IMR-90 (cell line): ENCODE data around the gene SBF2.

Experiments
- BHLHE40 ChIP-seq: fragments of 150-350 bp; IDR thresholded peaks from 2 replicates; pipeline ENCODE4 v1.6.1; 2016; ENCODE audit warnings: mild to moderate bottlenecking, low read depth, low read length
- CEBPB ChIP-seq: IDR thresholded peaks from 2 replicates; pipeline ENCODE4 v1.6.1; 2012; ENCODE audit warnings: low read depth, low read length, improper control_type of control experiment
- FOS ChIP-seq: fragments of 150-350 bp; IDR thresholded peaks from 2 replicates; pipeline ENCODE4 v1.6.1; 2016; ENCODE audit warnings: low read depth, low read length
- MAZ ChIP-seq: IDR thresholded peaks from 2 replicates; pipeline ENCODE4 v1.6.1; 2012; ENCODE audit warnings: low read depth, mild to moderate bottlenecking, low read length, improper control_type of control experiment, moderate library complexity, borderline replicate concordance
- POLR2A ChIP-seq: IDR thresholded peaks from 2 replicates; pipeline ENCODE4 v1.6.1; 2012; ENCODE audit warnings: mild to moderate bottlenecking, low read depth, low read length
- RAD21 ChIP-seq: IDR thresholded peaks from 2 replicates; pipeline ENCODE4 v1.6.1; 2012; ENCODE audit warnings: low read length, improper control_type of control experiment
- RCOR1 ChIP-seq: IDR thresholded peaks from 2 replicates; pipeline ENCODE4 v1.6.1; 2012; ENCODE audit warnings: mild to moderate bottlenecking, low read length, improper control_type of control experiment; ENCODE audit not compliant: insufficient replicate concordance
- RFX5 ChIP-seq: IDR thresholded peaks from 2 replicates; pipeline ENCODE4 v1.8.0; 2012; ENCODE audit warnings: low read depth, mild to moderate bottlenecking, low read length, moderate library complexity
- SMC3 ChIP-seq: fragments of 150-350 bp; IDR thresholded peaks from 2 replicates; pipeline ENCODE4 v1.6.1; 2016; ENCODE audit warnings: low read depth, mild to moderate bottlenecking, antibody characterized with exemption, low read length, moderate library complexity
- TF ChIP-seq, protein P1 (sequence below): conservative IDR thresholded peaks from 2 replicates; pipeline ENCODE4 v1.5.1; 2012; ENCODE audit warnings: mild to moderate bottlenecking, low read depth, low read length, improper control_type of control experiment
- TF ChIP-seq, protein P2 (sequence below): fragments of 150-350 bp; IDR thresholded peaks from 2 replicates; pipeline ENCODE4 v1.6.1; 2017; ENCODE audit warnings: mild to moderate bottlenecking, antibody characterized with exemption, low read length, low read depth

DNA sequence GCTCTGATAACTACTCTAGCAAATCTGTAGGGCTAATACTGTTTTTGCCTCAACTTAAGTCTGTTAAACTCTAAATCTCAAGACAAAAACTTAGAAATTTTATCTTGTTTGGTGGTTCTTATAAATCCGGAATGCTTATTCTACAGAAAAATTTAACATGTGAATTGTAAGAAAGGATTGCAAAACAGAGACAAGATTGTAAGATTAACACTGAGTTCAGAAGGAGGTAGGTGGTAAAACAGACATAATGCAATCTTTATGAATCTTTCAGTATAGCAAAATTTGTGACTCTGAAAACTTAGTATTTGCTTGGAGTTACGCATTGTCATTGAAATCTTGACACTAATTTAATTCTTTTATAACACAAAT is 263.9 kb downstream of the SBF2 start:
- TF ChIP-seq RAD21: no peak
- TF ChIP-seq, protein P1, sequence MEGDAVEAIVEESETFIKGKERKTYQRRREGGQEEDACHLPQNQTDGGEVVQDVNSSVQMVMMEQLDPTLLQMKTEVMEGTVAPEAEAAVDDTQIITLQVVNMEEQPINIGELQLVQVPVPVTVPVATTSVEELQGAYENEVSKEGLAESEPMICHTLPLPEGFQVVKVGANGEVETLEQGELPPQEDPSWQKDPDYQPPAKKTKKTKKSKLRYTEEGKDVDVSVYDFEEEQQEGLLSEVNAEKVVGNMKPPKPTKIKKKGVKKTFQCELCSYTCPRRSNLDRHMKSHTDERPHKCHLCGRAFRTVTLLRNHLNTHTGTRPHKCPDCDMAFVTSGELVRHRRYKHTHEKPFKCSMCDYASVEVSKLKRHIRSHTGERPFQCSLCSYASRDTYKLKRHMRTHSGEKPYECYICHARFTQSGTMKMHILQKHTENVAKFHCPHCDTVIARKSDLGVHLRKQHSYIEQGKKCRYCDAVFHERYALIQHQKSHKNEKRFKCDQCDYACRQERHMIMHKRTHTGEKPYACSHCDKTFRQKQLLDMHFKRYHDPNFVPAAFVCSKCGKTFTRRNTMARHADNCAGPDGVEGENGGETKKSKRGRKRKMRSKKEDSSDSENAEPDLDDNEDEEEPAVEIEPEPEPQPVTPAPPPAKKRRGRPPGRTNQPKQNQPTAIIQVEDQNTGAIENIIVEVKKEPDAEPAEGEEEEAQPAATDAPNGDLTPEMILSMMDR: no peak
- no peak for TF ChIP-seq CEBPB
- no peak for TF ChIP-seq POLR2A
- TF ChIP-seq, protein P2, sequence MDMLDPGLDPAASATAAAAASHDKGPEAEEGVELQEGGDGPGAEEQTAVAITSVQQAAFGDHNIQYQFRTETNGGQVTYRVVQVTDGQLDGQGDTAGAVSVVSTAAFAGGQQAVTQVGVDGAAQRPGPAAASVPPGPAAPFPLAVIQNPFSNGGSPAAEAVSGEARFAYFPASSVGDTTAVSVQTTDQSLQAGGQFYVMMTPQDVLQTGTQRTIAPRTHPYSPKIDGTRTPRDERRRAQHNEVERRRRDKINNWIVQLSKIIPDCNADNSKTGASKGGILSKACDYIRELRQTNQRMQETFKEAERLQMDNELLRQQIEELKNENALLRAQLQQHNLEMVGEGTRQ: no peak
- TF ChIP-seq SMC3: no peak
- TF ChIP-seq MAZ: no peak
- no peak for TF ChIP-seq RFX5
- TF ChIP-seq BHLHE40: no peak
- no peak for TF ChIP-seq FOS
- no peak for TF ChIP-seq RCOR1
